Measurements from ENCODE around the gene PFN1.
A peak's percentile ranks its signal among the peaks of the same experiment; 100 is the strongest.

The PFN1 gene

DNA sequence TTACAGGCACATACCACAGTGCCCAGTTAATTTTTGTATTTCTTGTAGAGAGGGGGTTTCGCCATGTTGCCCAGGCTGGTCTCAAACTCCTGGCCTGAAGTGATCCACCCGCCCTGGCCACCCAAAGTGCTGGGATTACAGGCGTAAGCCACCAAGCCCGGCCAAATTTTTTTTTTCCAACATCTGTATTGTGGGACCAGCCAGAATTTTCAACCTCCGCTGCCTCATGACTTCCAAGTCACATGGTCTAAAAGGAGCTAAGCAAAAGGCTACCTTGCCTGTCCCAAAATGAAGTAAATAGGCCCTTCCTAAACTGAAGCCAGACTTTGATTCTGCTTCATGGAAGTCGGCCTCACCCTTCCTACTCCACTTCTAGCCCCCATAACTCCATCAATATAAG lies 23.5 kb upstream of the PFN1 start:
- no peak overlapping the region for H3K27ac ChIP-seq
- TF ChIP-seq, protein P1, sequence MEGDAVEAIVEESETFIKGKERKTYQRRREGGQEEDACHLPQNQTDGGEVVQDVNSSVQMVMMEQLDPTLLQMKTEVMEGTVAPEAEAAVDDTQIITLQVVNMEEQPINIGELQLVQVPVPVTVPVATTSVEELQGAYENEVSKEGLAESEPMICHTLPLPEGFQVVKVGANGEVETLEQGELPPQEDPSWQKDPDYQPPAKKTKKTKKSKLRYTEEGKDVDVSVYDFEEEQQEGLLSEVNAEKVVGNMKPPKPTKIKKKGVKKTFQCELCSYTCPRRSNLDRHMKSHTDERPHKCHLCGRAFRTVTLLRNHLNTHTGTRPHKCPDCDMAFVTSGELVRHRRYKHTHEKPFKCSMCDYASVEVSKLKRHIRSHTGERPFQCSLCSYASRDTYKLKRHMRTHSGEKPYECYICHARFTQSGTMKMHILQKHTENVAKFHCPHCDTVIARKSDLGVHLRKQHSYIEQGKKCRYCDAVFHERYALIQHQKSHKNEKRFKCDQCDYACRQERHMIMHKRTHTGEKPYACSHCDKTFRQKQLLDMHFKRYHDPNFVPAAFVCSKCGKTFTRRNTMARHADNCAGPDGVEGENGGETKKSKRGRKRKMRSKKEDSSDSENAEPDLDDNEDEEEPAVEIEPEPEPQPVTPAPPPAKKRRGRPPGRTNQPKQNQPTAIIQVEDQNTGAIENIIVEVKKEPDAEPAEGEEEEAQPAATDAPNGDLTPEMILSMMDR (conservative IDR thresholded peaks at IDR 0.05), result no peak

DNA sequence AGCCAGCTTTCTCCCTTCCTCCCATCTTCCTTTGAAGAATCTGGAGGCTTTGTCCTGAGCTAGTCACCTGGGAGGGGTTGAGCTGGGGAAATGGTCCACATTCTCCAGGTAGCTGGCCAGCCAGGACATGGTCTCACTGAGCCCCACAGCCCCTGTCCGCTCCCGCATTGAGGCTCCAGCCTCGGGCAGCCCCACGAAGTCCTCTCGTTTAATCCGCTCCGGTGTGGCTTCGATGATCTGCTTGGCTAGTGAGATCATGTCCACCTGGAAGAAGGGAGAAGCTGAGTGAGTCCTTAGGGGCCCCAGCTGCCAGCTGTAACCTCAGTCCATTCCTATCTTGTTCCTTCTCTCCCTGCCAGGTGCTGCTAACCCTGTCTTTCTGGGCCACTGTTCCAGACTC lies 21.9 kb upstream of the PFN1 start:
- TF ChIP-seq, protein P1 (conservative IDR thresholded peaks at IDR 0.05), result no peak
- H3K27ac ChIP-seq, result no peak overlapping the region

DNA sequence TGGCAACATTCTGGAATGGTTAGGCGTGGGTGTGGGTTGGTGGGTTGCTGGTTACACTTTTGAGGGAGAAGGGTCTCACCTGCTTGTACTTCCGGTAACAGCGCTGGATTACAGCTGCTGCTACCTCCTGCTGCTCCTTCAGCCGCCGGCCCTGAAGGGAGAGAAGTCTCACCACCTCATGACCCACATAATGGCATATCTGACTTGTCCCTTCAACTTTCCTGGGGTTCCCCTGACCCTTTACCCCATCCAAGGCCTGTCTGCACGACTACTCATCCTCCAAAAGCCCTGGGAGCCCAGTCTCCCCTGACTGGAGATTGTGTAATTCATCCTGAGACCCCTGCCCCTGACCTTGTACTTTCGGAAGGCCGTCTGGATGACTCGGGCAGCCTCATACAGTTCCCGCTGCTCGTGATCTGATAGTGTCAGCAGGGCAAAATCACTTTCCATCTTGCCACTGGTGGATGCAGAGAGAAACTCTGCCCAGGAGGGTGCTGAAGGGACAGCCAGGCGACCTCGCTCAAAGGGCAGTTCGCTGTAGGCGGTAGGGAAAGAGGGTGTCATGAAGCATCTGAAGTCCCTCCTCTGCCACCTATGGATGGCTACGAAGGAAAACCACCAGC lies 21.3 kb upstream of the PFN1 start:
- TF ChIP-seq, protein P1 (conservative IDR thresholded peaks at IDR 0.05), result no peak
- peak overlapping the region; percentile 85; the same call in 1 of the 2 replicates for H3K27ac ChIP-seq

DNA sequence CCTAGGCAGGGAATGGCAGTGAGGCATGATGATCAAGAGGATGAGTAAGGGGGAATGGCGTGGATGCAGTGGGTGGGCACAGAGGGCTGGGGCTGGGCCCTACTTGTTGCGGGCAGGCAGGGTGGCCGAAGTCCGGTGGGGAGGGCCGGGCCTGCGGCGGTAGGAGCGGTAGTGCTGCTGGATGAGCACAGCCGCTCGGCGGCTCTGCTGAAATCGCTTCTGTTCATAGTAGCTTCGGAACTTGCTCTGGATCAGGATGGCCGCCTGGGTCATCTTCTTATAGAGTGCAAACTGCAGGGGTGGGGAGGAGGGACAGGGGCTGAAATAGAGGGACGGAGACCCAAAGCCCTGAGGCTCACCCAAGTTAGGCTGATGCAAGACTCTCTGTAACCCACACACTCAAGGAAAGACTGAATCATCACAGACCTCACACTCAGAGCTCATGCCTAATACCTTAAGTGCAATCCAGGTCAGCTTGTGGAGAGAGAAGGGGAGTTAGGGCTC lies 20.8 kb upstream of the PFN1 start:
- TF ChIP-seq, protein P1 (conservative IDR thresholded peaks at IDR 0.05), result no peak
- peak overlapping the region; percentile 85 for H3K27ac ChIP-seq

DNA sequence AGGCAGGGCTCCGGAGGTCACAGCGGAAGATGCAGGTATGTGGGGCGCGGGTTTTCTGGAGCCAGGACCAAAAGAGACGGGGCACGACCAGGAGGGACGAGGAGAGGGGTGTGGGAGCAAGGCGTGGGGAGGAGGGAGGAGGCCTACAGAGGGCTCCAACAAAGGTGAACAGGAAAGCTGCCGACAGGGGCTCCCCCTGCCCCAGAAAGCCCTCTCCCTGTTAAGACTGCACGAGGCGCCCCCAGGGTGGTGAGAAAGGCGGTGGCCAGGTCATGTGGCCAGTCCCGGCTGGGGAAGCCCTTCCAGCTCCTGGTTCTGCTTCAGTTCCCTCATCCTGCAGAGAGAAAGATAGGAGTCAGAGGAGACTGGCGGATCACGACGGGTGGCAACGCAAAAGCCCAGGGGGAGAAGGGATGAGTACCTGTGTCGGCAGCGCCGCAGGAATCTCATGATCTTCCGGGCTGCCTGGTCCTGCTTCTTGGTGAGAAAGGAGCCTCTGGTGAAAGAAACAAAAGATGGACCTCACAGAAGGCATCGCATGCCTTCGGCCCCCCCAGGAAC lies 20.2 kb upstream of the PFN1 start:
- peak overlapping the region; percentile 85 for H3K27ac ChIP-seq
- TF ChIP-seq, protein P1 (conservative IDR thresholded peaks at IDR 0.05), result no peak

DNA sequence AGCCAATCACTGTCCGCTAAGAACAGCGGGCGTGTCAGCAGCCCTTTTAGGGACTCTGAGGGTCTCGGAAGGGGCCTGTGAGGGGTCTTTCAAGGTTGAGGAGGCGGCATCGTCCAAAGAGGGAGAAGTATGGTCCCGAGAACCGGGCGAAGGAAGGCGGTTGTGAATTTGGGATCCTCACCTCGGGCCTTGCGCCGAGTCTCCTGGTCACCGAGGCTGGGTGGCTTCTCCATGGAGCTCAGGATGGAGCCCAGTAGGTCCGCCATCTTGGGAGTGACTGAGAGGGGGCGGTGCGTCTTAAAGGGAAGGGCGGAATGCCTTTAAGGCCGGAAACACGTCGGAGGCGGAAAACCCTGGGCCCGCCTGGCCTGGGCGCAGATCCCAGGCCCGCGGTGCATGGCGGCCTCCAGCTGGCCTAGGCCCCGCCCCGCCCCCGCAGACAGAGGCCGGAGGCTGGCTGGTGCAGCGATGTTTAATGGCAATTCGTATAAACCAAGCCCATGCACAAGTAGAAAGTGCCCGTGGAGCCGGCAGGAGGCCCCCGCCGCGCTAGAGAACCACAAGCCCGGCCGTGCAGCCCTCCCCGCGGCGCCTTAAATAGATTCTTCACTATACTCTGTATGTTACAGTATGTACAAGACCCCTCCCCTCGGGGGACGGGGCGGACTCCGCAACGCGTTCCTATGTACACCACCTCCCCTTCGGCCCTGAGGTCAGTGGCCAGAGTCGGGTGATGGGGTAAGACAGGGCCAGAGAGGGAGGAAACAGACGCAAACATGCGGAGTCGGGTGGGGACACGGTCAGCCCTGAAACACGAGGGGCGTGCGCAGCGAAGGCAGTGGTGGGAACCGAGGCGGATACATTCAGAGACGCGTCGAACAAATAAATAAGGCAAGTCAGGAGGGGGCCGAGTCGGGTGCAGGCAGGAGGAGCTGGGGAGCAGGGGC lies 19.5 kb upstream of the PFN1 start, which contains the start of gene SPAG7:
TSS of gene SPAG7 (minus strand) at position 279 of the 947 bp plus-strand sequence. CDS start at position 266, 13 bp downstream.
- peak within 1 kb of the TSS; percentile 85 for H3K27ac ChIP-seq
- TF ChIP-seq, protein P1 (conservative IDR thresholded peaks at IDR 0.05), result no peak
